ENCODE results near the gene VTI1A.

Gene VTI1A

GRCh38 chr10:112810711-112811151 is 363.7 kb downstream of the VTI1A start:
- peak; percentile 28 for DNase-seq (ENCODE audit: low read depth)

- peak; percentile 83 for DNase-seq (ENCODE audit: low read depth)
These were observed 364.9 kb downstream of the VTI1A start for GRCh38 chr10:112811741-112812551.

- DNase-seq (ENCODE audit: low read depth) = no peak
These were observed 365.6 kb downstream of the VTI1A start for GRCh38 chr10:112812586-112812985.

GRCh38 chr10:112813866-112814591 is 367.0 kb downstream of the VTI1A start:
- no peak for DNase-seq (ENCODE audit: low read depth)

GRCh38 chr10:112815269-112816032 is 368.4 kb downstream of the VTI1A start:
- peak; percentile 36 for DNase-seq (ENCODE audit: low read depth)

- no peak for DNase-seq (ENCODE audit: low read depth)
These were observed 369.0 kb downstream of the VTI1A start for GRCh38 chr10:112816033-112816430.

GRCh38 chr10:112816891-112817290 is 369.9 kb downstream of the VTI1A start:
- DNase-seq (ENCODE audit: low read depth) = no peak

GRCh38 chr10:112817981-112818777 is 371.2 kb downstream of the VTI1A start:
- no peak for DNase-seq (ENCODE audit: low read depth)

- DNase-seq (ENCODE audit: low read depth) = no peak
These were observed 372.2 kb downstream of the VTI1A start for GRCh38 chr10:112819231-112819630.

- no peak for DNase-seq (ENCODE audit: low read depth)
These were observed 373.3 kb downstream of the VTI1A start for GRCh38 chr10:112820320-112820719.

- no peak for DNase-seq (ENCODE audit: low read depth)
These were observed 374.0 kb downstream of the VTI1A start for GRCh38 chr10:112821038-112821437.

- DNase-seq (ENCODE audit: low read depth) = peak; percentile 76
These were observed 374.6 kb downstream of the VTI1A start for GRCh38 chr10:112821663-112822062.

- DNase-seq (ENCODE audit: low read depth) = no peak
These were observed 376.0 kb downstream of the VTI1A start for GRCh38 chr10:112823007-112823406.

GRCh38 chr10:112823604-112824003 is 376.6 kb downstream of the VTI1A start:
- DNase-seq (ENCODE audit: low read depth) = no peak

GRCh38 chr10:112826018-112826697 is 379.1 kb downstream of the VTI1A start:
- DNase-seq (ENCODE audit: low read depth) = no peak

GRCh38 chr10:112827086-112827485 is 380.1 kb downstream of the VTI1A start:
- no peak for DNase-seq (ENCODE audit: low read depth)

GRCh38 chr10:112827951-112828350 is 380.9 kb downstream of the VTI1A start:
- DNase-seq (ENCODE audit: low read depth) = no peak

GRCh38 chr10:112831859-112832258 is 384.8 kb downstream of the VTI1A start:
- DNase-seq (ENCODE audit: low read depth) = no peak

- no peak for DNase-seq (ENCODE audit: low read depth)
These were observed 385.4 kb downstream of the VTI1A start for GRCh38 chr10:112832361-112832878.

GRCh38 chr10:112832959-112833358 is 385.9 kb downstream of the VTI1A start:
- DNase-seq (ENCODE audit: low read depth) = no peak

GRCh38 chr10:112834751-112835181 is 387.8 kb downstream of the VTI1A start:
- DNase-seq (ENCODE audit: low read depth) = no peak

Measured in amniotic epithelial cell (primary cell).